ENCODE data around the gene FOXC2.

- TF ChIP-seq CTCF (IDR thresholded peaks at IDR 0.05; ENCODE audit: low read depth, low read length) (no peak), EZH2phosphoT487 (IDR thresholded peaks at IDR 0.05; ENCODE audit: low read depth) (no peak)
These were observed 42.5 kb downstream of the FOXC2 start for GRCh38 chr16:86609115-86609514.

Data from OCI-LY3 (cell line).